Sigmoid colon (tissue), 4 donors: ENCODE data around the gene HAND1.

Source experiments
- CTCF ChIP-seq, 4 experiments: fragments of 450-650 bp in 3 of 4; fragments of 200-600 bp in 1 of 4; IDR thresholded peaks; one replicate each; pipeline ENCODE4 v1.5.1; 2016 to 2019; ENCODE audit warnings: antibody characterized with exemption in 4 of 4, mild to moderate bottlenecking in 3 of 4, moderate library complexity in 2 of 4
- POLR2AphosphoS5 ChIP-seq, 4 donors: sonication (generic); formaldehyde crosslinking; IDR thresholded peaks; one replicate each; pipeline ENCODE4 v1.6.1; 2017; ENCODE audit warnings: antibody characterized with exemption in 4 of 4

GRCh38 chr5:154517181-154517580 lies 39.2 kb upstream of the HAND1 start:
- TF ChIP-seq CTCF (IDR thresholded peaks at IDR 0.05) (no peak), POLR2AphosphoS5 (IDR thresholded peaks at IDR 0.05) (no peak)
